Measurements from ENCODE around the gene PPM1H.

PPM1H gene

GRCh38 chr12:62701492-62701891 is 233.5 kb downstream of the PPM1H start:
- DNase-seq: no peak

DNA sequence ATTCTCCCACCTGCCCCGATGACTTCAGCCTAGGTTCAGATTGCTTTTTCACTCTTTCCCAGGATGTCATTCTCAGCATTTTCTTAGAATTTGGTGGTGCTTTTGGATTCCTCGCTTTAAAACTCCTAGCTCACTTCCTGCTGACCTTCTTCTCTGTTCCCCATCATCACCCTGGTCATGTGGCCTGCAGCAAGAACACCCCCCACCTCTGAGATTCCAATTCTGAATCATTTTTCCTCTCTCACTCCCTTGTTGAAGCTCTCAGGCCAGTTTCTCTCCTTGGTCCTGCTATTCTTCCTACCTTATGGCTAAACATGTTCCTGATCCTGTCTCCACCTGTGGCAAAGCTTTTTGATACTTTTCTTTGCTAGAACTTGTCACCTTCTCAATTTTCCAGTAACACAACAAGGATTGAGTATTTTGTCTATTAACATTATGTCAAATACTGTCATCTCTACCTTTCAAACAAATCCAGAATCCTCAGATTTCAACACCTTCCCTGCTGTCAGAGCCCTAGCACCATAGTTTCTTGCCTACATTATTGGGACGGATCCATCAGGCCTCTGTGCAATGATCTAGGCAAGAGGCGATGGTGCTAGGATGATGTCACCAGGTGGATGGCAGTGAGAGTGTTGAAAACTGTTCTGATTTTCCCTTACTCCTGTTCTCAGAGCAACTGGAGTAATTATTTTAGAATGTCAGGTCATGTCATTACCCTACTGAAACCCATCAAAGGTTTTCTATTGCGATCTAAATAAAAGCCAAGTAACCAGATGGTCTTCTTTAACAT is 234.7 kb downstream of the PPM1H start:
- DNase-seq: peak; percentile 14

GRCh38 chr12:62698701-62699101 is 236.2 kb downstream of the PPM1H start:
- peak; percentile 43 for DNase-seq

DNA sequence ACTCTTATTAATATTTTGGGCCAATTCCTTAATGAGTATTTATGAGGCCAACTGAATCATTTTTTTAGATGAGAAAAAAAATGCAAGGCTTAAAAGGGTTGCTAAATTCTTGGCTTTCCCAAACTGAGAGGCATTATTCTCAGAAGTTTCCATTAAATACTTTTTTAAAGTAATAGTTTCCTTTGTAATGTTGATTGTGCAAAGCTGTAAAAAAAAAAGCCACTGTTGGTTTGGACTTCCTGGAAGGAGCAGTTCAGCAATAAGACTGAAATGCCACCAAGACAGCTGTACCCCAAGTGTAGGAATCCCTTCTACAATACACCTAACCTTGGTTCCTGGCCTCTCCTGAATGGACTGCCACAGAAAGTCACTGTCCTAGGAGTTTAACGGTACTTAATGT is 237.1 kb downstream of the PPM1H start:
- DNase-seq: no peak

- no peak for DNase-seq
Observed at GRCh38 chr12:62695696-62696095, 239.3 kb downstream of the PPM1H start.

- no peak for DNase-seq
Observed at GRCh38 chr12:62694632-62695031, 240.3 kb downstream of the PPM1H start.

DNA sequence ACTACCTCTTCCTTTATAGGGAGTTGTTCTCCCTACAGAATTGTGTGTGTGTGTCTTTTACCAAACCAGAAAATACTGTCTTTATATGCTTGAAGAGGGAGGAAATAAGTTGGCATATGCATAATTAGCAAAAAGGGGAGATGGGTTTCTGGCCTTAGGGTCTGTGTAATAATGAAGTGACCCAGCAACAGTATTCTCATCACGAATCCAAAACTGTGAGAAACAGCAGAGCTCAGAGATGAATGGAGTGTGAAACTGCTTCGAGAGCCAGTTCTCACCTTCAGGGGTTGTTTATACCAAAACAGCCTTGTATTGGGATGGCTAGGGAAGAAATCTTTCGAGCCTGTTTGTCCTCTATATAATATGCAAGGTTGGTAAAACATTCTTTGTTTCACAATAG is 240.8 kb downstream of the PPM1H start:
- no peak for DNase-seq

- no peak for DNase-seq
Observed at GRCh38 chr12:62693376-62694050, 241.4 kb downstream of the PPM1H start.

GRCh38 chr12:62692884-62693283 is 242.1 kb downstream of the PPM1H start:
- peak; percentile 96 for DNase-seq

DNA sequence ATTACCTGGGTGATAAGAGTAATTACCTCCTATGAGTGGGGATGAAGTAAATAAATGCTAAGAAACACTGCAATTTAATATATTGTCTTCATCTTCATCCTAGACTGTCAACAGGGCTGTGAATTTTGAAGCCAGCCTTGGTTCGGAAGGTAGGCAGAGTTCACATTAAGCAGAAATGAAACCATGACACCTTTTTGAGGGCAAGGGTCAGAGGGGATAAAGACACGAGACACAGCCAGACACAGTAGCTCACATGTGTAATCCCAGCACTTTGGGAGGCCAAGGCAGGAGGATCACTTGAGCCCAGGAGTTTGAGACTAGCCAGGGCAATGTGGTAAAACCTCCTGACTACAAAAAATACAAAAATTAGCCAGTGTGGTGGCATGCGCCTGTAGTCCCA is 243.6 kb downstream of the PPM1H start:
- no peak for DNase-seq

GRCh38 chr12:62689042-62689839 is 245.7 kb downstream of the PPM1H start:
- DNase-seq: no peak

- DNase-seq: no peak
Observed at GRCh38 chr12:62686938-62687337, 248.0 kb downstream of the PPM1H start.

DNA sequence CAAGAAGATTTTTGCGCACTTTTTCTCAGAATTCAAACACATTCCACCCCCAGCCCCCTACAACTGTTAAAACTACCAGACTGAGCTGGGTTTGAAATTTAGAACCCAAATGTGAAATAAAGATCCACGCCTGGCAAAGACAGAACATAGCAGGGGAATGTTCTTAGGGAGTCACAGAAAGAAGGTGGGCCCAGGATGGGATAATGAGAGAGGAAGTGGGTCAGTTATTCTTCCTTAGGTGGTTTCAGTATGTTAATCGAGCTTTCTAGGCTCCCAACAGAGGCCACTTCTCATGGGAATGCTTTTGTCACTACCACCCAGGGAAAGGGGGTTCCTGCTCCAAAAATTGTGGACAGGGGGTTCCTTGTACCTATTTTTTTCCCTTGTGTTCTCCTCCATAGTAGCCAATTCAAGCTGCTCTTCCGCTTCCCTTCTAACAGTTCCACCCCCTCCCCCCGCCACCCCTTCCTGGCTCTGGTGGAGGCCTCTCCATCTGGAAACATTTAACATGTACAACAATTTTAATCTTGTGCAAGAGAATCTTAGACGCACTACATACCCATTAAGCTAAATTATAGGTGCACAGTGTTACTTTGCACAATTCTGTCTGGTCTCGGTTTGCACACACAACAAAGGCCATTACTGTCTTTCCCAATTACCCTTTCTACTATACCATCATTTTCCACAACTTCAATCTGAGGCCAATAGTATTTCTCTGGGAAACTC is 250.2 kb downstream of the PPM1H start:
- no peak for DNase-seq

DNA sequence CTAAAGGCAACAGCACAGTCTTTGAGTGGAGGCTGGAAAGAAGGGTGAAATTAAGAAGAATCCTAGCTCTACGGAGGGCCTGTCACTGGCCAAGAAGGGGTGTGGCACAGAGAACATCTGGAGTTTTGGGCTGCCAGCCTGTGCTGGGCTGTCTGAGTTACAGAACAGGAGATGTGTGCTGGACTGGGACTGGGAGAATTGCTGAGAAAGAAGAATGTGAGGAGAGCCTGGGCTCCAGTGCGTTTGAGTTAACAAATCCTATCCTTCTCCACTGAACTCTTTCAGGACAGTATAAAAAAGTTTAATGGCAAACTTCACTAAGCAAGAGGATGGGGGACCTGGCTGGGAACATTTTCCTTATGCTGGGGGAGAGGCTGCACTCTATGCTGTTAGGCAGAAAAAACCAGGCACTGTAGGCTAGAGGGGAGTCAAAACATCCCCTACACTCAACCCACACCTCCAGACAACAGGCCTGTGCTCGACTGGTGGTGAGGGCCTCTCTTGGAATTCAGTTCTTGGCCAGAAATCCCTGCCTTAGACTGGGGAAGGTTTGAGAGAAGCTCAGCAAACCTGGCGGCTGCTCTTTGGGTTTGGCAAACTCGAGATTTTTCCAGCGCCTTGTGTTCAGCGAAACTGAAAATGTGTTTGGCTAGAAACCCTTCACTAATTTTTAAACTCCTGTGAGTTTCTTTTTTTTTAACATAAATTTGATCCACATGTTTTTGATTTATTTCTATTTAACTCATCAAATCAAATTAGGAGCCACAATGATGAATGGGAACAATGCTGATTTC is 251.0 kb downstream of the PPM1H start:
- DNase-seq: no peak

DNA sequence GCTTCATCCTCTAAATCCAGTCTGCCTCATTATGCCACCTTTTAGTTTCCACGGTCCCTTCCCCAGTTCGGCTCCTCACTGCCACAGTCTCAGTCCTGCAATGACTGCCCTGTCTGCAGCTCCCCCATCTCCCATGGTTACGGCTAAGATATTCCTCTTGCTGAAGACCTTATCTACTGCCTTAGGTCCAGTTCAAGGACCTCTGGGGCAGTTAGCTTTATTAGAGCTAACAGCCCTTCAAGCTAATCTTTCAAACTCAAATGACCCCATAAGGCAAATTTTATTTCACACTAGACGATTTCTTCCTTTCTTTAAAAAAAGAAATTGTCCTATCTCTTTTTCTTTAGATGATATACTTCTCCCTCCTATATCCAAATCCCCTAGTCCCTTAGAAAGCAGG is 253.6 kb downstream of the PPM1H start:
- DNase-seq: no peak

GRCh38 chr12:62679608-62680007 is 255.3 kb downstream of the PPM1H start:
- no peak for DNase-seq

DNA sequence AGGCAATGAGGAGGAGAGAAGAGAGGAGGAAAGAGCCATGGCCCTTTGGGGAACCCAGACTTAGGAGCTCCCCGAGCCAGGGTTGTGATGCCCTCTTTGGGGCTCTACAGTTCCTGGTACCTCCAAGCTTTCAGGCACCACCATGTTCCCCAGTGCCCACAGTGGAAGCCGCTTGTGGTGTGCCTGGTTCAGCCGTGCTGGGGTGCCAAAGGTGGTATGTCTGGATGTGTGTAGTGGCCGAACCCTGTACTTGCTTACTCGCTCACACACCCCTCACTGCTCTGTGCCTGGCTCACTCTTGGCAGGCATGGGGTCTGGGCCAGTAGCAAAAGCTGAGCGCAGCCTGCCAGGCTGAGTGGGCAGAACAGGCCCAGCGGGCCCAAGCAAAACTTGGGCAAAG is 257.6 kb downstream of the PPM1H start:
- DNase-seq: no peak

- no peak for DNase-seq
Observed at GRCh38 chr12:62676521-62677307, 258.2 kb downstream of the PPM1H start.

DNA sequence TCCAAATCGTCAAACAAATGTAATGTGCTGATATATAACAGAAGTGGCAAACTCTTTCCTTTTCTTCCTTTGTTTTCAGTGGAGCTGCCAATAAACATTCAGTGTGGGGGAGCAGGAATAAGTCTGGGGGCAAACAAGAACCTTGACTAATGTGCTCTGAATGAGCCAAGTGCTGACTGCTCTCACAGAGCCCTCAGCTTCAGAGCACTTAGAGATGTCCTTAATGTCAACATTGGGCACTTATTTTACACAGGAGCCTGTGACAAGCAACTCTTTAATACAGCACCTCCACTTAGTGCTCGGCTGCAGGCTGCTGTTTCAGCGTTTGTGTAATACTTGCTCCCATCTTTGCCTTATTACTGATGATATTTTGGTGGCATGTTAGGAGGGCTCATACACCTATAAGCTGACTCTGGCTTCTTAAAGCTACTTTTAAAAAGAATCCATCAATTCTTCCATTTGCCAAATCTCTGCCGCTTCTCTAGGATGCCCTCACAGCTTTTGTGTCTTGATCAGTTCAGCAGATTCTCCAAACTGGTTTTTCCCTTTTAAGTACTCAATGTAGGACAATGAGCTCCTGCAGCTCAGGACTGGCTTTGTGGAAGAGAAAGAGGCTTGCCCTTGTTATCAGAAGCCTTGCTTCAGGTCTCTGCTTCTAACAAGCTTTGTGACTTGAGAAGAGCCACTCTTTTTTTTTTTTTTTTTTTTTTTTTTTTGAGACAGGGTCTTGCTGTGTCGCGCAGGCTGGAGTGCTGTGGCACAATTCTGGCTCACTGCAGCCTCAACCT is 261.7 kb downstream of the PPM1H start:
- no peak for DNase-seq

GRCh38 chr12:62670986-62671720 is 263.8 kb downstream of the PPM1H start:
- no peak for DNase-seq
